ENCODE results near the gene OSBPL1A. TPM values are rescaled to one million over a fixed set of nuclear protein-coding genes. Genes with fewer than 3 reads are reported as not detected.

Gene OSBPL1A
- polyA plus RNA-seq, 1 of the 3 experiments (the other 2 are of a cell fraction), result 21.3 TPM

- 98% methylated on average over 5 of the region's 5 CpGs for WGBS (ENCODE audit: low lambda C conversion rate)
- Histone ChIP-seq H3K9ac (no peak overlapping the region), H3K9me2 (no peaks in the 10 kb centered on the region), H3F3A (replicated peaks; ENCODE audit: insufficient read depth) (no peaks in the 10 kb centered on the region), H3K27ac (ENCODE audit: low read depth in 2 of 2, low read length in 1 of 2) (no peak overlapping the region), H2AFZ (ENCODE audit: low read depth) (no peak overlapping the region), H3K27me3 (ENCODE audit: insufficient read depth) (no peaks in the 10 kb centered on the region), H3K4me1 (ENCODE audit: control insufficient read depth in 1 of 2, insufficient read depth in 2 of 2, low read depth in 1 of 2, low read length in 1 of 2) (no peaks in the 10 kb centered on the region; a peak in 1 of 4 replicates), H3K79me2 (ENCODE audit: insufficient read depth) (no peaks in the 10 kb centered on the region), H3K36me3 (replicated peaks in 1 of 2; ENCODE audit: control insufficient read depth in 1 of 2, insufficient read depth in 2 of 2, low read length in 1 of 2) (peaks cover 36 to 62% of the 10 kb centered on the region in 2 experiments), H3K4me3 (ENCODE audit: low read depth in 2 of 2, low read length in 1 of 2) (no peak overlapping the region), H4K20me1 (ENCODE audit: insufficient read depth) (no peaks in the 10 kb centered on the region), H3K4me2 (no peak overlapping the region), H3K9me3 (no peaks in the 10 kb centered on the region)
- TF ChIP-seq MEF2A (IDR thresholded peaks at IDR 0.05; ENCODE audit: borderline replicate concordance, low read depth) (no peak), TEAD4 (IDR thresholded peaks at IDR 0.05; ENCODE audit: borderline replicate concordance, insufficient read depth) (no peak), REST (IDR thresholded peaks at IDR 0.05; ENCODE audit: low read depth, low read length) (no peak), SIN3A (IDR thresholded peaks at IDR 0.05; ENCODE audit: borderline replicate concordance, low read depth, low read length) (no peak), MAX (IDR thresholded peaks at IDR 0.05; ENCODE audit: low read depth) (no peak)
- ChIA-PET CTCF (interaction anchor here (0.6 to 1.6 kb wide), 2 partner anchors 17 to 452 kb away, joined by 3 to 5 read pairs; no protein-coding TSS in a partner anchor), POLR2A (no interaction called here)
- DNase-seq, result no peak
These were observed 237.5 kb downstream of the OSBPL1A start for GRCh38 chr18:24160086-24160485.

- no peaks in the 10 kb centered on the region for H3K9me3 ChIP-seq
- H3K4me2 ChIP-seq, result no peak overlapping the region
- POLR2A ChIA-PET, result interaction anchor here (0.9 kb wide), 1 partner anchor 19 kb away, joined by 3 read pairs; the partner anchor contains the start of gene CABYR
These were observed 239.8 kb downstream of the OSBPL1A start for GRCh38 chr18:24157855-24158254.

More at GRCh38 chr18:24157855-24158254, 239.8 kb downstream of the OSBPL1A start:
- WGBS (ENCODE audit: low lambda C conversion rate), result 93% methylated on average over 3 of the region's 3 CpGs
- H3K79me2 ChIP-seq (ENCODE audit: insufficient read depth), result no peaks in the 10 kb centered on the region
- TF ChIP-seq, protein P1, sequence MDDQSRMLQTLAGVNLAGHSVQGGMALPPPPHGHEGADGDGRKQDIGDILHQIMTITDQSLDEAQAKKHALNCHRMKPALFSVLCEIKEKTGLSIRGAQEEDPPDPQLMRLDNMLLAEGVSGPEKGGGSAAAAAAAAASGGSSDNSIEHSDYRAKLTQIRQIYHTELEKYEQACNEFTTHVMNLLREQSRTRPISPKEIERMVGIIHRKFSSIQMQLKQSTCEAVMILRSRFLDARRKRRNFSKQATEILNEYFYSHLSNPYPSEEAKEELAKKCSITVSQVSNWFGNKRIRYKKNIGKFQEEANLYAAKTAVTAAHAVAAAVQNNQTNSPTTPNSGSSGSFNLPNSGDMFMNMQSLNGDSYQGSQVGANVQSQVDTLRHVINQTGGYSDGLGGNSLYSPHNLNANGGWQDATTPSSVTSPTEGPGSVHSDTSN (IDR thresholded peaks at IDR 0.05), result no peak
- TF ChIP-seq CHD2 (IDR thresholded peaks at IDR 0.05; ENCODE audit: low read length, partially characterized antibody) (no peak), NFIC (IDR thresholded peaks at IDR 0.05; ENCODE audit: borderline replicate concordance) (no peak), USF2 (IDR thresholded peaks at IDR 0.05; ENCODE audit: borderline replicate concordance, low read depth, low read length) (no peak), EZH2phosphoT487 (IDR thresholded peaks at IDR 0.05; ENCODE audit: borderline replicate concordance, low read depth) (no peak), FOSL2 (IDR thresholded peaks at IDR 0.05; ENCODE audit: borderline replicate concordance, low read depth) (no peak)
- TF ChIP-seq, protein P2, sequence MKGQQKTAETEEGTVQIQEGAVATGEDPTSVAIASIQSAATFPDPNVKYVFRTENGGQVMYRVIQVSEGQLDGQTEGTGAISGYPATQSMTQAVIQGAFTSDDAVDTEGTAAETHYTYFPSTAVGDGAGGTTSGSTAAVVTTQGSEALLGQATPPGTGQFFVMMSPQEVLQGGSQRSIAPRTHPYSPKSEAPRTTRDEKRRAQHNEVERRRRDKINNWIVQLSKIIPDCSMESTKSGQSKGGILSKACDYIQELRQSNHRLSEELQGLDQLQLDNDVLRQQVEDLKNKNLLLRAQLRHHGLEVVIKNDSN (IDR thresholded peaks at IDR 0.05; ENCODE audit: borderline replicate concordance, low read depth), result no peak
- no peak overlapping the region for H2AFZ ChIP-seq (ENCODE audit: low read depth)
- no peaks in the 10 kb centered on the region for H3F3A ChIP-seq (replicated peaks; ENCODE audit: insufficient read depth)
- CTCF ChIA-PET, result interaction anchor here (1.5 kb wide), 1 partner anchor 19 kb away, joined by 5 read pairs; no protein-coding TSS in a partner anchor
- no peak for DNase-seq
- H3K27ac ChIP-seq (ENCODE audit: low read depth in 2 of 2, low read length in 1 of 2), result no peak overlapping the region
- no peaks in the 10 kb centered on the region; a peak in 1 of 4 replicates for H3K4me1 ChIP-seq (ENCODE audit: control insufficient read depth in 1 of 2, insufficient read depth in 2 of 2, low read depth in 1 of 2, low read length in 1 of 2)
- H3K9me2 ChIP-seq, result no peaks in the 10 kb centered on the region
- no peaks in the 10 kb centered on the region for H3K27me3 ChIP-seq (ENCODE audit: insufficient read depth)
- no peak overlapping the region for H3K9ac ChIP-seq
- H3K36me3 ChIP-seq (replicated peaks in 1 of 2; ENCODE audit: control insufficient read depth in 1 of 2, insufficient read depth in 2 of 2, low read length in 1 of 2), result peaks cover 32 to 54% of the 10 kb centered on the region in 2 experiments
- H3K4me3 ChIP-seq (ENCODE audit: low read depth in 2 of 2, low read length in 1 of 2), result no peak overlapping the region
- no peaks in the 10 kb centered on the region for H4K20me1 ChIP-seq (ENCODE audit: insufficient read depth)

Measured in SK-N-SH (cell line).